CD14-positive monocyte (primary cell): ENCODE measurements around the gene CAB39L. TPM values are rescaled to one million over a fixed set of nuclear protein-coding genes. Genes with fewer than 3 reads are reported as not detected.

Experiments used
- DNase-seq, 3 donors: peaks; one replicate each; pipeline ENCODE4 v3.0.0-alpha.2; 2011 to 2022
- H2AFZ ChIP-seq: 2 replicates; pipeline ENCODE4 v1.6.0; 2012; ENCODE audit warnings: mild to moderate bottlenecking, low read depth, low read length, inconsistent platforms; ENCODE audit not compliant: insufficient read depth, poor library complexity, severe bottlenecking
- H3K27ac ChIP-seq, 2 donors: 1 replicate in 1 of 2; 2 replicates in 1 of 2; pipeline ENCODE4 v1.5.1; 2012 to 2013; ENCODE audit warnings: low read length in 2 of 2, control low read depth in 1 of 2, inconsistent platforms in 1 of 2, low read depth in 1 of 2, mild to moderate bottlenecking in 1 of 2
- H3K27me3 ChIP-seq, 2 donors: one replicate each; pipeline versions ENCODE4 v1.6.0 to v1.6.1; 2011 to 2013; ENCODE audit warnings: low read length in 2 of 2; ENCODE audit not compliant: control insufficient read depth in 2 of 2, insufficient read depth in 2 of 2
- H3K36me3 ChIP-seq, 2 donors: replicated peaks in 1 of 2; 1 replicate in 1 of 2; 2 replicates in 1 of 2; pipeline versions ENCODE4 v1.5.1 to v1.6.1; 2012 to 2013; ENCODE audit warnings: low read length in 2 of 2, control low read depth in 1 of 2, inconsistent platforms in 1 of 2, mild to moderate bottlenecking in 1 of 2; ENCODE audit not compliant: insufficient read depth in 2 of 2, control insufficient read depth in 1 of 2
- H3K4me1 ChIP-seq, 2 donors: 1 replicate in 1 of 2; 2 replicates in 1 of 2; pipeline versions ENCODE4 v1.5.1 to v1.6.1; 2012 to 2013; ENCODE audit warnings: low read length in 2 of 2, control low read depth in 1 of 2, inconsistent platforms in 1 of 2, mild to moderate bottlenecking in 1 of 2, moderate library complexity in 1 of 2; ENCODE audit not compliant: insufficient read depth in 2 of 2, control insufficient read depth in 1 of 2
- H3K4me2 ChIP-seq: replicated peaks from 2 replicates; pipeline ENCODE3; 2012; ENCODE audit warnings: low read length, moderate library complexity, mild to moderate bottlenecking; ENCODE audit not compliant: poor library complexity, severe bottlenecking; ENCODE audit errors: extremely low read depth
- H3K4me3 ChIP-seq, 3 experiments: fragments of 200-600 bp in 1 of 3; sonication (generic) in 1 of 3; replicated peaks in 1 of 3; 1 replicate in 2 of 3; 2 replicates in 1 of 3; pipeline ENCODE4 v1.5.1; 2011 to 2013; ENCODE audit warnings: low read length in 3 of 3, mild to moderate bottlenecking in 3 of 3, control low read depth in 2 of 3, low read depth in 2 of 3, inconsistent platforms in 1 of 3, moderate library complexity in 1 of 3
- H3K79me2 ChIP-seq: 2 replicates; pipeline ENCODE4 v1.6.0; 2012; ENCODE audit warnings: mild to moderate bottlenecking, control low read depth, inconsistent platforms, low read length, moderate library complexity; ENCODE audit not compliant: insufficient read depth
- H3K9ac ChIP-seq: 2 replicates; pipeline ENCODE4 v1.6.0; 2017; ENCODE audit warnings: low read length, mild to moderate bottlenecking; ENCODE audit not compliant: insufficient read depth, poor library complexity, severe bottlenecking
- H3K9me3 ChIP-seq, 2 donors: replicated peaks in 1 of 2; 1 replicate in 1 of 2; 2 replicates in 1 of 2; pipeline versions ENCODE4 v1.5.1 to v1.6.1; 2012 to 2013; ENCODE audit warnings: low read length in 2 of 2, control low read depth in 1 of 2; ENCODE audit not compliant: control insufficient read depth in 1 of 2, insufficient read depth in 1 of 2
- H4K20me1 ChIP-seq: 2 replicates; pipeline ENCODE4 v1.6.0; 2012; ENCODE audit warnings: mild to moderate bottlenecking, low read length, control low read depth, moderate library complexity; ENCODE audit not compliant: insufficient read depth
- H3K27ac Mint-ChIP-seq, 7 donors: one replicate each; pipeline ENCODE4 v1.8.0; 2020; ENCODE audit warnings: mild to moderate bottlenecking in 7 of 7, mixed read lengths in 7 of 7, moderate library complexity in 6 of 7, inconsistent platforms in 2 of 7
- H3K27me3 Mint-ChIP-seq, 3 donors: one replicate each; pipeline ENCODE4 v1.8.0; 2021 to 2022; ENCODE audit warnings: low read depth in 3 of 3, mild to moderate bottlenecking in 3 of 3, mixed read lengths in 3 of 3, moderate library complexity in 3 of 3, inconsistent platforms in 1 of 3
- H3K36me3 Mint-ChIP-seq, 2 donors: one replicate each; pipeline ENCODE4 v1.8.0; 2020; ENCODE audit warnings: mixed read lengths in 2 of 2, inconsistent platforms in 1 of 2, mild to moderate bottlenecking in 1 of 2
- H3K4me1 Mint-ChIP-seq: one replicate; pipeline ENCODE4 v1.8.0; 2020; ENCODE audit warnings: mild to moderate bottlenecking, mixed read lengths
- H3K4me3 Mint-ChIP-seq, 2 donors: one replicate each; pipeline ENCODE4 v1.8.0; 2020; ENCODE audit warnings: mild to moderate bottlenecking in 2 of 2, mixed read lengths in 2 of 2, moderate library complexity in 1 of 2
- H3K9me3 Mint-ChIP-seq, 7 donors: one replicate each; pipeline ENCODE4 v1.8.0; 2020 to 2022; ENCODE audit warnings: mixed read lengths in 7 of 7, mild to moderate bottlenecking in 6 of 7, moderate library complexity in 6 of 7, inconsistent platforms in 2 of 7
- CTCF ChIP-seq: fragments of 200-600 bp; IDR thresholded peaks from one replicate; pipeline ENCODE4 v1.8.0; 2022; ENCODE audit warnings: antibody characterized with exemption, mild to moderate bottlenecking
- WGBS: methylation state at CpG from one replicate; pipeline ENCODE4 v1.1.5; 2013; ENCODE audit warnings: missing lambda C conversion rate; ENCODE audit not compliant: insufficient coverage; 5-methylcytosine and 5-hydroxymethylcytosine counted together
- intact Hi-C, 2 donors: fragments of 100-400 bp; cut with micrococcal nuclease; formaldehyde crosslinking; loops; one replicate each; pipeline versions ENCODE4 v1.15.0 to v1.15.1; 2023
- polyA plus RNA-seq, 3 donors: library from polyadenylated mRNA; depleted of rRNA in 1 of 3; unstranded in 2 of 3; stranded (reverse) in 1 of 3; fragments of 300-500 nt in 2 of 3; fragments of >200 nt in 1 of 3; fragmentation: Illumina TruSeq in 2 of 3; gene quantifications; 1 replicate in 2 of 3; 2 replicates in 1 of 3; pipeline ENCODE4 v1.2.3, GENCODE V29; 2012 to 2021

Gene CAB39L
- polyA plus RNA-seq, 3 donors, result 1.9 to 5.1 (median 2.7) TPM

- peaks cover 56% of the 10 kb centered on the region for H3K79me2 ChIP-seq
- H2AFZ ChIP-seq, result no peak overlapping the region
- H3K9me3 Mint-ChIP-seq, result peaks cover 0 to 1% (median 0%) of the 10 kb centered on the region in 7 donors
- H3K4me1 Mint-ChIP-seq, result peaks cover 38% of the 10 kb centered on the region
- no peak overlapping the region for H3K9ac ChIP-seq
- H3K27ac ChIP-seq, result no peak overlapping the region
- WGBS, result no CpG with 5 or more reads among the region's 2 CpGs
- H3K36me3 Mint-ChIP-seq, result peaks cover 18 to 20% of the 10 kb centered on the region in 2 donors
- H3K27me3 ChIP-seq, result no peaks in the 10 kb centered on the region
- H3K4me3 Mint-ChIP-seq, result no peak overlapping the region
- intact Hi-C loops, result loop anchor here in 1 of 2 donors (5.0 to 10.0 kb wide), 3 partner anchors 49 to 1444 kb away; partner anchors contain the start of genes CDADC1, PHF11 and SUCLA2
- H4K20me1 ChIP-seq, result no peaks in the 10 kb centered on the region
- peaks cover 20 to 37% of the 10 kb centered on the region in 2 donors for H3K4me1 ChIP-seq
- peaks cover 0 to 1% (median 0%) of the 10 kb centered on the region in 3 donors for H3K27me3 Mint-ChIP-seq
- H3K4me3 ChIP-seq, result no peak overlapping the region
- DNase-seq, result no peak
- no peaks in the 10 kb centered on the region for H3K9me3 ChIP-seq
- no peak overlapping the region for H3K27ac Mint-ChIP-seq
- no peak overlapping the region for H3K4me2 ChIP-seq
- TF ChIP-seq CTCF, result no peak
- peaks cover 4 to 13% of the 10 kb centered on the region in 2 donors for H3K36me3 ChIP-seq
Measured at GRCh38 chr13:49448753-49449152, 4.9 kb upstream of the CAB39L start.

- H3K9me3 Mint-ChIP-seq, result peaks cover 0 to 4% (median 0%) of the 10 kb centered on the region in 7 donors
- Histone ChIP-seq H3K4me1 (peaks cover 27 to 48% of the 10 kb centered on the region in 2 donors), H3K4me2 (no peak overlapping the region), H3K9ac (no peak overlapping the region), H2AFZ (no peak overlapping the region), H3K9me3 (no peaks in the 10 kb centered on the region), H3K27ac (peak overlapping the region in 1 of 2 donors; percentile 7), H4K20me1 (no peaks in the 10 kb centered on the region), H3K79me2 (peaks cover 54% of the 10 kb centered on the region), H3K4me3 (no peak overlapping the region), H3K27me3 (no peaks in the 10 kb centered on the region), H3K36me3 (no peaks in the 10 kb centered on the region)
- peaks cover 3 to 8% of the 10 kb centered on the region in 2 donors for H3K36me3 Mint-ChIP-seq
- H3K27ac Mint-ChIP-seq, result peak overlapping the region in 4 of 7 donors; percentile 37 to 86 (median 68)
- DNase-seq, result no peak
- no peak for TF ChIP-seq CTCF
- intact Hi-C loops, result loop anchor here in 1 of 2 donors (5.0 to 10.0 kb wide), 3 partner anchors 51 to 1442 kb away; partner anchors contain the start of genes CDADC1, PHF11 and SUCLA2
- peaks cover 48% of the 10 kb centered on the region for H3K4me1 Mint-ChIP-seq
- H3K4me3 Mint-ChIP-seq, result no peak overlapping the region
- H3K27me3 Mint-ChIP-seq, result peaks cover 0 to 1% (median 0%) of the 10 kb centered on the region in 3 donors
Measured at GRCh38 chr13:49446473-49446872, 2.6 kb upstream of the CAB39L start.
